DOHH2 (cell line): ENCODE results near the gene C1orf159.
A peak's percentile ranks its signal among the peaks of the same experiment; 100 is the strongest.

Source experiments
- H3F3A ChIP-seq: fragments of 200-600 bp; sonication (generic), shearing (Covaris generic); 2 replicates; pipeline ENCODE4 v1.6.0; 2016; ENCODE audit warnings: antibody characterized with exemption, mild to moderate bottlenecking; ENCODE audit not compliant: control insufficient read depth, insufficient read depth
- H3K27ac ChIP-seq: fragments of 200-600 bp; sonication (generic); 2 replicates; pipeline ENCODE4 v1.5.1; 2014; ENCODE audit warnings: low read depth, mild to moderate bottlenecking, low read length, moderate library complexity
- H3K27me3 ChIP-seq: fragments of 200-600 bp; sonication (generic); 2 replicates; pipeline ENCODE4 v1.6.1; 2014; ENCODE audit warnings: mild to moderate bottlenecking, low read length, mixed read lengths; ENCODE audit not compliant: control insufficient read depth
- H3K36me3 ChIP-seq: fragments of 200-600 bp; sonication (generic); 2 replicates; pipeline ENCODE4 v1.6.1; 2014; ENCODE audit warnings: mild to moderate bottlenecking, low read length, moderate library complexity, mixed read lengths; ENCODE audit not compliant: control insufficient read depth
- H3K4me1 ChIP-seq: fragments of 200-600 bp; sonication (generic); 2 replicates; pipeline ENCODE4 v1.6.1; 2014; ENCODE audit warnings: mild to moderate bottlenecking, low read length, mixed read lengths; ENCODE audit not compliant: control insufficient read depth
- H3K4me2 ChIP-seq: fragments of 200-600 bp; sonication (generic); 2 replicates; pipeline ENCODE4 v1.6.0; 2014; ENCODE audit warnings: mild to moderate bottlenecking, low read length, moderate library complexity
- H3K4me3 ChIP-seq: fragments of 200-600 bp; sonication (generic); 2 replicates; pipeline ENCODE4 v1.5.1; 2014; ENCODE audit warnings: mild to moderate bottlenecking, low read length, mixed read lengths
- H3K79me2 ChIP-seq: fragments of 200-600 bp; sonication (generic); 2 replicates; pipeline ENCODE4 v1.6.1; 2014; ENCODE audit warnings: mild to moderate bottlenecking, low read length, mixed read lengths; ENCODE audit not compliant: control insufficient read depth
- H3K9me2 ChIP-seq: fragments of 200-600 bp; sonication (generic); replicated peaks from 2 replicates; pipeline ENCODE4 v1.6.1; 2014; ENCODE audit warnings: mild to moderate bottlenecking, low read length, mixed read lengths; ENCODE audit not compliant: control insufficient read depth
- H3K9me3 ChIP-seq: fragments of 200-600 bp; sonication (generic); 2 replicates; pipeline ENCODE4 v1.6.1; 2014; ENCODE audit warnings: antibody characterized with exemption, low read length, mixed read lengths; ENCODE audit not compliant: control insufficient read depth, insufficient read depth
- H4K20me1 ChIP-seq: fragments of 200-600 bp; sonication (generic); 2 replicates; pipeline ENCODE4 v1.6.0; 2014; ENCODE audit warnings: low read depth, mild to moderate bottlenecking, antibody characterized with exemption, low read length, moderate library complexity; ENCODE audit not compliant: control insufficient read depth, insufficient read depth
- CTCF ChIP-seq: fragments of 200-600 bp; sonication (generic); IDR thresholded peaks from one replicate; pipeline ENCODE4 v1.5.1; 2014; ENCODE audit warnings: antibody characterized with exemption, mild to moderate bottlenecking, low read depth, low read length; ENCODE audit not compliant: poor library complexity, severe bottlenecking
- EZH2phosphoT487 ChIP-seq: fragments of 200-600 bp; sonication (generic); IDR thresholded peaks from 2 replicates; pipeline ENCODE4 v1.6.1; 2017; ENCODE audit warnings: borderline replicate concordance, mild to moderate bottlenecking, antibody characterized with exemption, low read length, moderate library complexity, mixed read lengths

Gene C1orf159

GRCh38 chr1:1121611-1122077 lies 5.8 kb upstream of the C1orf159 start:
- Histone ChIP-seq H3K27ac (no peak overlapping the region), H3K27me3 (peaks cover 31% of the 10 kb centered on the region), H3K36me3 (no peaks in the 10 kb centered on the region), H3K79me2 (no peaks in the 10 kb centered on the region), H3K9me2 (no peaks in the 10 kb centered on the region), H3F3A (no peaks in the 10 kb centered on the region), H3K4me3 (no peak overlapping the region), H3K4me1 (peaks cover 6% of the 10 kb centered on the region), H4K20me1 (no peaks in the 10 kb centered on the region), H3K9me3 (peaks cover 10% of the 10 kb centered on the region; the same call in 1 of the 2 replicates), H3K4me2 (peak overlapping the region; percentile 48; the same call in 1 of the 2 replicates)
- TF ChIP-seq EZH2phosphoT487 (no peak), CTCF (no peak)

GRCh38 chr1:1120866-1121591 lies 5.1 kb upstream of the C1orf159 start:
- H3K27me3 ChIP-seq = peaks cover 31% of the 10 kb centered on the region
- TF ChIP-seq EZH2phosphoT487 (no peak), CTCF (no peak)

GRCh38 chr1:1120096-1120495 lies 4.2 kb upstream of the C1orf159 start:
- no peaks in the 10 kb centered on the region for H4K20me1 ChIP-seq
- H3K36me3 ChIP-seq = no peaks in the 10 kb centered on the region
- no peak overlapping the region for H3K4me3 ChIP-seq
- H3K79me2 ChIP-seq = peaks cover 1% of the 10 kb centered on the region
- no peak for TF ChIP-seq EZH2phosphoT487
- no peak overlapping the region for H3K4me2 ChIP-seq
- peaks cover 31% of the 10 kb centered on the region for H3K27me3 ChIP-seq
- H3K4me1 ChIP-seq = peaks cover 9% of the 10 kb centered on the region
- peaks cover 10% of the 10 kb centered on the region; the same call in 1 of the 2 replicates for H3K9me3 ChIP-seq
- H3K9me2 ChIP-seq = no peaks in the 10 kb centered on the region
- no peak overlapping the region for H3K27ac ChIP-seq
- no peaks in the 10 kb centered on the region for H3F3A ChIP-seq

More at GRCh38 chr1:1120866-1121591, 5.1 kb upstream of the C1orf159 start:
- H3K27ac ChIP-seq = no peak overlapping the region
- no peaks in the 10 kb centered on the region for H3K79me2 ChIP-seq
- peaks cover 10% of the 10 kb centered on the region; the same call in 1 of the 2 replicates for H3K9me3 ChIP-seq
- H3K4me1 ChIP-seq = peaks cover 8% of the 10 kb centered on the region
- no peak overlapping the region for H3K4me3 ChIP-seq
- H3K36me3 ChIP-seq = no peaks in the 10 kb centered on the region
- H3K4me2 ChIP-seq = no peak overlapping the region
- no peaks in the 10 kb centered on the region for H3F3A ChIP-seq
- no peaks in the 10 kb centered on the region for H3K9me2 ChIP-seq
- no peaks in the 10 kb centered on the region for H4K20me1 ChIP-seq

- H4K20me1 ChIP-seq = no peaks in the 10 kb centered on the region
- H3K9me3 ChIP-seq = peaks cover 10% of the 10 kb centered on the region; the same call in 1 of the 2 replicates
- H3K4me3 ChIP-seq = no peak overlapping the region
- TF ChIP-seq EZH2phosphoT487 (no peak), CTCF (no peak)
- no peaks in the 10 kb centered on the region for H3K9me2 ChIP-seq
- no peaks in the 10 kb centered on the region for H3F3A ChIP-seq
- H3K27ac ChIP-seq = no peak overlapping the region
- H3K27me3 ChIP-seq = peaks cover 31% of the 10 kb centered on the region
- H3K36me3 ChIP-seq = no peaks in the 10 kb centered on the region
- peaks cover 9% of the 10 kb centered on the region for H3K79me2 ChIP-seq
- no peak overlapping the region for H3K4me2 ChIP-seq
- peaks cover 12% of the 10 kb centered on the region for H3K4me1 ChIP-seq
Measured at GRCh38 chr1:1119272-1119890, 3.5 kb upstream of the C1orf159 start.
